Nephron (organoid): ENCODE results near the gene CRYBB1.

ENCODE experiments used
- H3K27ac Mint-ChIP-seq, 3 experiments: 2 replicates each; pipeline ENCODE4 v1.8.0; 2020; ENCODE audit warnings: mixed read lengths in 3 of 3, mild to moderate bottlenecking in 2 of 3, moderate library complexity in 1 of 3
- H3K27me3 Mint-ChIP-seq: 2 replicates; pipeline ENCODE4 v1.8.0; 2021; ENCODE audit warnings: low read depth, mild to moderate bottlenecking, moderate library complexity, mixed read lengths
- H3K36me3 Mint-ChIP-seq: 2 replicates; pipeline ENCODE4 v1.8.0; 2020; ENCODE audit warnings: low read depth, mixed read lengths
- H3K4me1 Mint-ChIP-seq: 2 replicates; pipeline ENCODE4 v1.8.0; 2020; ENCODE audit warnings: mixed read lengths
- H3K4me3 Mint-ChIP-seq, 3 experiments: 2 replicates each; pipeline ENCODE4 v1.8.0; 2020; ENCODE audit warnings: mild to moderate bottlenecking in 3 of 3, mixed read lengths in 3 of 3, moderate library complexity in 2 of 3
- H3K9me3 Mint-ChIP-seq: 2 replicates; pipeline ENCODE4 v1.8.0; 2020; ENCODE audit warnings: mixed read lengths
- CTCF ChIP-seq, 3 experiments: fragments of 200-600 bp; sonication (generic); IDR thresholded peaks; one replicate each; pipeline ENCODE4 v1.5.0; 2021; ENCODE audit warnings: antibody characterized with exemption in 3 of 3; ENCODE audit not compliant: unreplicated experiment in 3 of 3

The CRYBB1 gene

DNA sequence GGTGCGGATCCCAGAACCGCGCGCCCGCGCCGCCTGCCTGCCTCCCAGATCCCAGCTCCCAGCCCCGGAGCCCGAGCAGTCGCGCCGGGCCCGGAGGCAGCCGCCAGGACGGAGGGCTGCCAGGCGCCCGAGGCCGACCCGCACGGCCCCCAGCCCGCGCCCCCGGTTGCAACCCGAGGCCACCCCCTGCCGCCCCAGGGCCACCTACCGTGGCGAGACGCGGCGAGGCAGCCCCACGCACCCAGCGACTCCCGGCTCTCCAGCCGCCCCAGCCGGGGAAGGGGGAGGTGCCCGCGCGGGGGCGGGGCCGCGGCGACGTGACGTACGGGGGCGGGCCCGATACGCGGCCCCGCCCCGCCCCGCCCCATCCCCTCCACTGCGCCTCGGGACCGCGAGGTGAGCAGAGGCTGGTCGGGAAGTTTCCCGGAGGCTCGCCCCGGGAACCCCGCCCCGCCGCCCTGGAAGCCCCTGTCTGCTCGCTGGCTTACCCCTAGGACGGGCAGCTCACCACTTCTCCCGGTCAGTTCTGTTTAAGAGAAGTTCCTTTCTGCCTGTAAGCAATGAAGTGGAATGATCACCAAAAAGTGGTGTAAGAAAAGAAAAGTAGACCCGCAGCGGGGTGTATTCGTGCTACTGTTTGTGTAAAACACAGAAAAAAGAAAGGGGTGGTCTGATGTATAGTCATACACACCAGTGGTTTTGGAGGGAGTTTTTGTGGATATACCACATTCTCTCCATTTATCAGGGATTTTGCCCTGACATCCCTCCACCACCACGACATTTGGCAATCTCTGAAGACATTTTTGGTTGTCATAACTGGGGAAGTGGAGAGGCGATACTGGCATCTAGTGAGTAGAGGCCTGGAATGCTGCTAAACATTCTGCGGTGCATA, 27.7 kb downstream of the CRYBB1 start, which contains the start of gene TPST2:
TPST2 (minus strand) TSS at position 288 of the 892 bp plus-strand sequence. CDS start 48,502 bp downstream, outside the sequence.
- H3K4me1 Mint-ChIP-seq, result peaks cover 11% of the 10 kb centered on the region
- H3K9me3 Mint-ChIP-seq, result no peaks in the 10 kb centered on the region
- H3K36me3 Mint-ChIP-seq, result peaks cover 4% of the 10 kb centered on the region
- no peak for TF ChIP-seq CTCF (IDR thresholded peaks at IDR 0.05; ENCODE audit: unreplicated experiment in 3 of 3)
- H3K27ac Mint-ChIP-seq, result peak within 1 kb of the TSS in 2 of 3 experiments; percentile 46 to 86
- H3K27me3 Mint-ChIP-seq, result peaks cover 27% of the 10 kb centered on the region
- H3K4me3 Mint-ChIP-seq, result peak within 1 kb of the TSS; percentile 86 to 94 (median 92)

DNA sequence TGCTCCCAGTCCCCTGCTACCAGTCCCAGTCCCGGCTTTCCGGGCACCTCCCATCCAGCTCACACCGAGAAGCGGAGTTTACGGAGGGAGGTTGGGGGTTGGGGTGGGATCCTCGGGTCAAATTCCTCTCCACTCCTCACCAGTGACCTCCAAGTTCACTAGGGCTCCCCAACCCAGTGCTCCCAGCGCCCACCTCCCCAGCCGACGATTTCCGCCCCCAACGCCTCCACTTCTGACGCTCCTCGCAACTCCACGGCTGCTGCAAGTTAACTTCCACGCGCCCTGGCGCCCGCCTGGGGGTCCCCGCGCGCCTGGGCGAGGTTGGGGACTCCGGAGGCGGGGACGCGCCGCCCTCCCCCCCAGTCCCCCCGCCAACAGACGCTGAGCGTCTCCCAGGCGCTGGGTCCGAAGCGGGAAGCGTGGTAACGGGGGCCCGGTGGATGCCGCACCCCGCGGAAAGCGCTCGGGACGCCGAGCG, 28.4 kb downstream of the CRYBB1 start:
- no peak for TF ChIP-seq CTCF (IDR thresholded peaks at IDR 0.05; ENCODE audit: unreplicated experiment in 3 of 3)
- Mint-ChIP-seq H3K4me3 (peak overlapping the region; percentile 83 to 87 (median 86)), H3K27ac (peak overlapping the region in 1 of 3 experiments; percentile 41), H3K4me1 (peaks cover 16% of the 10 kb centered on the region), H3K36me3 (peaks cover 4% of the 10 kb centered on the region), H3K9me3 (no peaks in the 10 kb centered on the region), H3K27me3 (peaks cover 27% of the 10 kb centered on the region)

- H3K4me1 Mint-ChIP-seq, result peaks cover 16% of the 10 kb centered on the region
Measured at GRCh38 chr22:26588729-26589366, 29.0 kb downstream of the CRYBB1 start.

DNA sequence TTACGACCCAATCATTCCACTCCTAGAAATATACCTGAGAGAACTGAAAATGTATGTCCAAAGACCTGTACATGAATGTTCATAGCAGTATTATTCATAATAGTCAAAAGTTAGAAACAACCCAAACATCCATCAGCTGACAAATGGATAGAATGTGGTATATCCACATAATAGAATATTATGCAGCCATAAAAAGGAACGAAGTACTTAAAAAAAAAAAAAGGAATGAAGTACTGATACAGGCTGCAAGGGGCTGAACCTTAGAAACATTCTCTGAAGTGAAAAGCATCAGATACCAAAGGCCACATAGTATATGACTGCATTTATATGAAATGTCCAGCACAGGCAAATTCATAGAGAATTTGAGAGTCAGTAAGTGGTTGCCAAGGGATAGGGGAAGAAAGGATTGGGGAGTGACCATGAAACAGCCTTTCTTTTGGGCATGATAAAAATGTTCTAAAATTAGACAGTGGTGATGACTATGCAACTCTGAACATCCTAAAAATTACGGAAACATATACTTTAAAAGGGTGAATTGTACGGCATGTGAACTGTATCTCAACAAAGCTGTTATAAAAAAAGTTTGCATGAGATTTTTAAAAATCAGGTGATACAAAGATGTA, 29.7 kb downstream of the CRYBB1 start:
- Mint-ChIP-seq H3K27ac (peak overlapping the region in 1 of 3 experiments; percentile 43), H3K27me3 (peaks cover 25% of the 10 kb centered on the region), H3K36me3 (peaks cover 4% of the 10 kb centered on the region), H3K9me3 (no peaks in the 10 kb centered on the region), H3K4me1 (peaks cover 16% of the 10 kb centered on the region), H3K4me3 (peak overlapping the region; percentile 83 to 87 (median 86))
- no peak for TF ChIP-seq CTCF (IDR thresholded peaks at IDR 0.05; ENCODE audit: unreplicated experiment in 3 of 3)

More at GRCh38 chr22:26588729-26589366, 29.0 kb downstream of the CRYBB1 start:
- TF ChIP-seq CTCF (IDR thresholded peaks at IDR 0.05; ENCODE audit: unreplicated experiment in 3 of 3), result no peak
- H3K27ac Mint-ChIP-seq, result peak overlapping the region in 2 of 3 experiments; percentile 41 to 43
- H3K4me3 Mint-ChIP-seq, result peak overlapping the region; percentile 83 to 87 (median 86)
- H3K36me3 Mint-ChIP-seq, result peaks cover 4% of the 10 kb centered on the region
- H3K27me3 Mint-ChIP-seq, result peaks cover 27% of the 10 kb centered on the region
- H3K9me3 Mint-ChIP-seq, result no peaks in the 10 kb centered on the region

GRCh38 chr22:26586556-26587325, 31.1 kb downstream of the CRYBB1 start:
- peaks cover 16% of the 10 kb centered on the region for H3K4me1 Mint-ChIP-seq

More at GRCh38 chr22:26586556-26587325, 31.1 kb downstream of the CRYBB1 start:
- Mint-ChIP-seq H3K4me3 (peak overlapping the region in 2 of 3 experiments; percentile 35 to 58), H3K9me3 (no peaks in the 10 kb centered on the region), H3K36me3 (peaks cover 8% of the 10 kb centered on the region), H3K27me3 (peaks cover 11% of the 10 kb centered on the region), H3K27ac (peak overlapping the region in 1 of 3 experiments; percentile 51)
- TF ChIP-seq CTCF (IDR thresholded peaks at IDR 0.05; ENCODE audit: unreplicated experiment in 3 of 3), result no peak
